GM12892 (cell line): ENCODE data around the gene KIRREL1.

Experiments used
- DNase-seq: peaks from one replicate; pipeline ENCODE4 v3.0.0; 2011; ENCODE audit not compliant: insufficient read length
- FAIRE-seq: peaks from 2 replicates; lab custom pipeline; 2011; peaks lifted over from hg19 to GRCh38; lab: Jason Lieb, UNC
- POLR2A ChIP-seq: IDR thresholded peaks from 2 replicates; pipeline ENCODE4 v1.6.1; 2011; ENCODE audit warnings: low read depth, low read length, control low read depth
- POLR2AphosphoS5 ChIP-seq: IDR thresholded peaks from 2 replicates; pipeline ENCODE4 v1.6.1; 2011; ENCODE audit warnings: low read depth, low read length, control low read depth
- TAF1 ChIP-seq: IDR thresholded peaks from 2 replicates; pipeline ENCODE4 v1.6.1; 2011; ENCODE audit warnings: low read depth, mild to moderate bottlenecking, control low read depth, low read length, borderline replicate concordance

KIRREL1 gene

GRCh38 chr1:157961805-157962762 lies 31.4 kb upstream of the KIRREL1 start:
- FAIRE-seq (peak; percentile 69), DNase-seq (no peak)
- TF ChIP-seq POLR2AphosphoS5, result no peak
- TF ChIP-seq POLR2A, result no peak
- TF ChIP-seq TAF1, result no peak

- TF ChIP-seq POLR2A (no peak), POLR2AphosphoS5 (no peak), TAF1 (no peak)
- FAIRE-seq, result peak; percentile 85
- DNase-seq, result peak; percentile 26
Observed at GRCh38 chr1:157963713-157964112, 29.7 kb upstream of the KIRREL1 start.

DNA sequence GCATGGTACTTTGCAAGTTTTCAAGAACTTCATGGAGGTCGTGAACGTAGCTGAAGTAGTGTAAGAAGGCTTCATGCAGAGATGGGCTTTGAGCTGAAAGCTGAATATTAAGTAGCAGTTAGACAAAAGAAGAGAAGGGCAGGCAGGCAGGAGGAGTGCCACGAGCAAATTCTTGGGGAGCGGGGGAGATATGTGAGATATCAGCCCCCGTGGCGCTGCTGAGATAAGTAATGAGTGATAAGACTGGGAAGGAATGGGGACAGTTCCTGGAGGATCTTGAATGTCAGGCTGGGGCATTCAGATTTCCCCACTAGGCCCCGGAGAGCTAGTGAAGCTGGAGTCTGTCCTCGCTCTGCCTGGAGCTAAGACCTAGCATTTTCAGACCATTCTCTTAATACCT lies 27.9 kb upstream of the KIRREL1 start:
- DNase-seq (no peak), FAIRE-seq (no peak)
- TF ChIP-seq POLR2AphosphoS5 (no peak), POLR2A (no peak), TAF1 (no peak)

DNA sequence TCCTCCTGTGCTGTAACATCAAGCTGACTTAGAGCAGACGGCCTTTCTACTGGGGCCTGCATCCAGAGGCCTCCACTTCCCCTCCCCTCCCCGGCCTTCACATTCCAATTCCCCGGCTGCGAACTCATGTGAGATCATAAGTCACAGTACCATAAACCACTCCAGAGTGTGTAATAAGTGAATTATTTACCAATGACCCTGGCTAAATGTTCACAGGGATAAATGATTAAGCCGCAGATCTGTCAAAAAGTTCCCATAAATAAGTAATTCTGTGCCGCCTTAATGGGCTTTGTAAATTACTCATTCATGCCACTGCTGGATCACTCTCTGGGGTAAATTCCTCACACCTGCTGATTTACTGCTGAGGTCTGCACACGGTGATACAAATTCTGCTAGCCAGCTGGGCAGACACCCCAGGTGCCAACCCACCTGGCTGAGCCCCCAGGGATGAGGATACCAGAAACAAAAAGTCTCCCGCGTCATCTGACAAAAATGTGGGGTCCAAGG lies 27.4 kb upstream of the KIRREL1 start:
- DNase-seq, result no peak
- FAIRE-seq, result no peak
- TF ChIP-seq POLR2AphosphoS5, result no peak
- no peak for TF ChIP-seq TAF1

DNA sequence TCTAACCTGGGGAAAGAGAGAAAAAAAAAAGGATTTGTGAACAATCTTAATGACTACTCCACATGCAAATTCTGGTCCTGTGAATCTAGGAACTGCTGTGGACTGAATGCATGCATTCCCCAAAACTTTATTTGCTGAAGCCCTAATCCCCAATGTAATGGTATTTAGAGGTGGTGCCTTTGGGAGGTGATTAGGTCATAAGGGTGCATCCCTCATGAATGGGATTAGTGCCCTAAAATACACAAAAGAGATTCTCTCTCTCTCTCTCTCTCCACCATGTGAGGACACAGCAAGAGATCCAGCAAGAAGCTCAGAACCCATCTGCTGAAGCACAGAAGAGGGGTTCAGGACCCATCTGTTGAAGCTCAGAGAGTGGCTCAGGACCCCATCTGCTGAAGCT lies 26.2 kb upstream of the KIRREL1 start:
- DNase-seq, result no peak
- TF ChIP-seq TAF1, result no peak
- no peak for TF ChIP-seq POLR2AphosphoS5
- TF ChIP-seq POLR2A, result no peak
- no peak for FAIRE-seq

GRCh38 chr1:157968508-157968907 lies 24.9 kb upstream of the KIRREL1 start:
- DNase-seq (no peak), FAIRE-seq (no peak)
- TF ChIP-seq POLR2A, result no peak
- no peak for TF ChIP-seq POLR2AphosphoS5
- no peak for TF ChIP-seq TAF1

DNA sequence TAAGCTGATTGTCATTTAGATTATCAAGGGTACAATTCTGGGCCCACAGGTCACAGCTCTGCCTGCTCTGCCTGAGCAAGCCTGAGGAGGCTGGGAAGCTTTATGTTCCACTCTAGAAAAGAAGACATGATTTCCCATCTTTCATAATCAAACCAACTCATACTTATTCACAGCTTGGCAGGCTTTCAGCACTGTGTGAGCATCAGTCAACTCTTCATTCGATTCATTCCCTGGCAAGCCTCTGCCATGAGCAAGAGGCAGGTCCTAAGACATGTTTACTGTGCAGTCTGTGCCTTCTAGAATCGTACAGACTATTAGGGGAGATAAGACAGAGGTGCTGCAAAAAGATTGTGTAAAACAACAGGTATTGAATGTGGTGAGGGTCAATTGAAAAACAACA lies 24.5 kb upstream of the KIRREL1 start:
- FAIRE-seq (no peak), DNase-seq (no peak)
- TF ChIP-seq POLR2AphosphoS5 (no peak), POLR2A (no peak), TAF1 (no peak)

- TF ChIP-seq POLR2AphosphoS5 (no peak), POLR2A (no peak), TAF1 (no peak)
- DNase-seq (no peak), FAIRE-seq (peak; percentile 24)
Observed at GRCh38 chr1:157969697-157970485, 23.6 kb upstream of the KIRREL1 start.

DNA sequence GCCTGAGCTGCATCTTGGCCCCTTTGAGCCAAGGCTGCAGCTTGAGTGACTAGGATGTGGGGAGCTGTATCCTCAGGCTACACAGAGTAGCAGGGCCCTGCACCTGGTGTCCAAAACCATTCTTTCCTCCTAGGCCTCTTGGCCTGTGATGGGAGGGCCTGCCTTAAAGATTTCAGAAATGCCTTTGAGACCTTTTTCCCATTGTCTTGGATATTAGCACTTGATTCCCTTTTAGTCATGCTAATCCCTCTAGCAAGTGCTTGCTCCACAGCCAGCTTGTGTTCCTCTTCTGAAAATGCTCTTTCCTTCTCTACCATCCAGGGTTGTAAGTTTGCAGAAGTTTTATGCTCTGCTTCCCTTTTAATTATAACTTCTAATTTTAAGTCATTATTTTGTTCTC lies 21.7 kb upstream of the KIRREL1 start:
- DNase-seq, result no peak
- TF ChIP-seq POLR2AphosphoS5 (no peak), POLR2A (no peak), TAF1 (no peak)
- FAIRE-seq, result no peak

DNA sequence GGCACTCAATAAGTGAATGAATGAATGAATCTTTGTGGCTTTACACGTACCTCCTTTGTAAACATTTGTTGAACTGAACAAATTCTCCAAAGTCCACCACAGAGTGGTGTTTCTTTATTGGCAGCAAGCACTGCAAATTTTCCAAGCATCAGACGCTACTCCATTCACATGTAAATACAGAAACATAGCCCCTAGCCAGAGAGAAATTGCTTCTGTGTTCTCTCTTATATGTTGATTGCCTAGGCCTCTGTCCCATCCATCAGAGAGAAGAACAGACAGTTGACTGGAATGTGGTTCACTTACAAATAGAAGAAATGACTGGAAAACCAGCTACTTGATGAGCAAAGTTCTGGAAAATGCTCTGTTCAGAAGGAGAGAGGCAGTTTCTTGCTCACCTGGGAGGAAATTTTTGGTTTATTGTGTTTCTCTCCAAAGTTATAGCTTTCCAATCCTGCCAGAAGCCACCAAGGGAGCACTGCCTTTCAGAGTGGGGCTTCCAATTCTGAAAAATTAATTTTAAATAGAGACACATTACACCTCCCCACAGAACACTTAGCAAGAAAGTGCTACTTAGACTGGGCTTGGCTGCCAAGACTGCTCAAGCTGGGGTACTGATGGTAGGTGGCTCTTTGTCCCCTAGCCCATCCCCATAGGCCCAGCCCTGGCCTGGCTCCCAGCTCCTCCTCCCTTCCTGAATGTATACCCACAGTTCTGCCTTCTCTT lies 18.1 kb upstream of the KIRREL1 start:
- DNase-seq (no peak), FAIRE-seq (no peak)
- TF ChIP-seq POLR2A, result no peak
- no peak for TF ChIP-seq POLR2AphosphoS5
- TF ChIP-seq TAF1, result no peak

DNA sequence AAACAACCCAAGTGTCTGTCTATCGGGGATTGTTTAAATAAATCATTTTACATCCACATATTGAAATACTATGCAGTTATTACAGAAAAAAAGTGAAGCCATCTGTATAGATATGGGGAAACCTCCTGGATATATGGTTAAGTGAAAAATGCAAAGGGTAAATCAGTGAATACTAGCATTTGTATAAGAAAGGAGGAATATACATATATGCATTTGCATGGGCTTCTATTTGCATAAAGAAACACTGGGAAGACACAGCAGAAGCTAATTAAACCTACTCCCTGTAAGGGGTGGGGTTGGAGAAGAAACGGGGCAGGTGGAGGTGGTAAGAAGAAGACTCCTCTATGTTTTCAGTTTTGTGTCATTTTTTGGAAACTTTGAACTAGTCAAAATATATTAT lies 16.6 kb upstream of the KIRREL1 start:
- DNase-seq, result no peak
- TF ChIP-seq POLR2AphosphoS5 (no peak), TAF1 (no peak), POLR2A (no peak)
- no peak for FAIRE-seq
